ENCODE data around the gene MLH3. TPM values are rescaled to one million over a fixed set of nuclear protein-coding genes. Genes with fewer than 3 reads are reported as not detected.

Gene MLH3
- polyA plus RNA-seq, 1 donor from 2014 or later, result 8.4 TPM

DNA sequence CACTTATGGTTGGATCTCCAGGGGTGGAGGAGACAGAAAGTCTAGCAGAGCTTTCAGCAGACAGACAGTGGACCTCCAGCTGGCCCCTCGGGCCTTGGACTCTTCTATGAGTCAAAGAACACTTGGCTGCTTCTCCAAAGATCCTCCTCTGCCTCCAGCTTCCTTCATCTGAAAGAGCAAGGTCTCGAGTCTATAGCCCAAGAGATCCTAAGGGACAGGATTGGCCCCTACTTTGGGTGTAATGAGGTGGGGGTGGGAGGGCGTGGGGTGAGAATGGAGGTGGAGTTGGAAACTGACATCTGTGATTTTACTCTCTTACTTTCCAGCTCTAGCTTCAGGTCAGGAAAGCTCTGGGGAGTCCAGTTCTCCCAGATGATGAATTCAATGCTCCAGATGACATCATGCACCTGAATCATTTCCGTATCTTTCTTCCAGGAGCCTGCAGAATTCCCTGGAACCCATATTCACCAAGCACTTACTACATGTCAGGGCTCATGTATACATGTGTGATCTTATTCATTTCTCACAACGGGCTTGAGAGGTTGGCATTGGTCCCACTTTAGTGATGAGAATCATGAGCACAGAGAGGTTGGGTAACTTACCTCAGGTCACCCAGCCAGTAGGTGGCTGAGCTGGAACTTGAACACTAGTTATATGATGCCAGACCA lies 85.6 kb downstream of the MLH3 start:
- Mint-ChIP-seq H3K27ac (no peak overlapping the region), H3K4me3 (no peak overlapping the region), H3K27me3 (peaks cover 5% of the 10 kb centered on the region), H3K4me1 (peaks cover 12 to 17% (median 15%) of the 10 kb centered on the region in 3 donors), H3K9me3 (no peaks in the 10 kb centered on the region), H3K36me3 (peaks cover 1% of the 10 kb centered on the region)

DNA sequence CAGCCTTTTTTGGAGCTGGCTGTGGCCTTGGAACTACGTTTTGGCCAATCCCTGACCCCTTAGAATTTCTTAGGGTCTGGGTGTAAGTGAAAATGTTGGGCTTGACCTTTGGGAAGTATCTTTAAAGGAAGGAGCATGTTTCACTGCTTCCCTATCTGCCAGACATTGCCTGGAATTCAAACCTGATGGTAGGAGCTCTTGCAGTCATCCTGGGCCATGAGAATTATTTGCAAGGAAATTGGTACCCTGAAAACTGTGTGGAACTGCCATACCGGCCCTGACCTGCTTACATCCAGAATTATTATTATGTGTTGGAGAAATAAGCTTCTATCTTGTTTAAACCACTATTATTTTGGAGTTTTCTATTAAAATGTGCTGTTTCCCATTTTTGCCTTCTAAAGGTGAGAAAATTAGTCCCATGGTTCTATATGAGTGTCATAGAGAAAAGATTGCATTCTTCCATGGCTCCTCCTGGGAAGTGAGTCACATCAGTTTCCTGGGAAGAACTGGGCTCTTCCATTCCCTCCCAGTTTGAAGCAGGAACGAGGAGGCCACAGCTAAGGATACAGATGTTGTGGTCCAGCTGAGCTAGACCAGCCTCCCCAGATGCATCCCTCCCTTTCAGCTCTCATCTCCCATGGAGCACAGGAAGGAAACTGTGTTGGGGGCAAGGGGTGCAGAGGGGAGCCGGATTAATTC lies 86.3 kb downstream of the MLH3 start:
- Mint-ChIP-seq H3K36me3 (no peaks in the 10 kb centered on the region), H3K27ac (peak overlapping the region in 1 of 3 donors; percentile 33), H3K4me3 (no peak overlapping the region), H3K9me3 (no peaks in the 10 kb centered on the region), H3K27me3 (peaks cover 4% of the 10 kb centered on the region), H3K4me1 (peaks cover 12 to 17% (median 15%) of the 10 kb centered on the region in 3 donors)

Other genes starting within 250 kb of the MLH3 start
- not detected for gene PROX2, start 175.3 kb downstream of the MLH3 start, polyA plus RNA-seq
- gene DLST, start 169.6 kb downstream of the MLH3 start, polyA plus RNA-seq, result 10.3 TPM
- gene RPS6KL1, start 128.2 kb downstream of the MLH3 start, polyA plus RNA-seq, result 1.4 TPM
- gene PGF, start 95.9 kb downstream of the MLH3 start, polyA plus RNA-seq, result not detected
- 29.2 TPM for gene EIF2B2, start 48.5 kb downstream of the MLH3 start, polyA plus RNA-seq
- 15.2 TPM for gene ACYP1, start 12.6 kb upstream of the MLH3 start, polyA plus RNA-seq
- 3.1 TPM for gene ZC2HC1C, start 18.2 kb upstream of the MLH3 start, polyA plus RNA-seq
- gene NEK9, start 75.6 kb upstream of the MLH3 start, polyA plus RNA-seq, result 16.9 TPM
- 184 TPM for gene TMED10, start 125.1 kb upstream of the MLH3 start, polyA plus RNA-seq
- 487 TPM for gene FOS, start 227.4 kb upstream of the MLH3 start, polyA plus RNA-seq